IPS-18a (cell line): ENCODE data around the gene CEP120.

Experiments
- H3K27ac ChIP-seq: one replicate; pipeline ENCODE4 v1.5.1; 2013; ENCODE audit warnings: low read length
- H3K27me3 ChIP-seq: one replicate; pipeline ENCODE4 v1.6.1; 2013; ENCODE audit warnings: mild to moderate bottlenecking, low read length; ENCODE audit not compliant: control insufficient read depth, insufficient read depth
- H3K36me3 ChIP-seq: one replicate; pipeline ENCODE4 v1.6.1; 2013; ENCODE audit warnings: low read depth, low read length; ENCODE audit not compliant: control insufficient read depth
- H3K4me1 ChIP-seq: one replicate; pipeline ENCODE4 v1.6.1; 2013; ENCODE audit warnings: low read depth, low read length; ENCODE audit not compliant: control insufficient read depth
- H3K4me3 ChIP-seq: one replicate; pipeline ENCODE4 v1.5.1; 2013; ENCODE audit warnings: low read length
- H3K9ac ChIP-seq: one replicate; pipeline ENCODE4 v1.6.1; 2013; ENCODE audit warnings: mild to moderate bottlenecking, low read length, moderate library complexity
- H3K9me3 ChIP-seq: one replicate; pipeline ENCODE4 v1.6.1; 2013; ENCODE audit warnings: low read depth, low read length; ENCODE audit not compliant: control insufficient read depth

Gene CEP120

DNA sequence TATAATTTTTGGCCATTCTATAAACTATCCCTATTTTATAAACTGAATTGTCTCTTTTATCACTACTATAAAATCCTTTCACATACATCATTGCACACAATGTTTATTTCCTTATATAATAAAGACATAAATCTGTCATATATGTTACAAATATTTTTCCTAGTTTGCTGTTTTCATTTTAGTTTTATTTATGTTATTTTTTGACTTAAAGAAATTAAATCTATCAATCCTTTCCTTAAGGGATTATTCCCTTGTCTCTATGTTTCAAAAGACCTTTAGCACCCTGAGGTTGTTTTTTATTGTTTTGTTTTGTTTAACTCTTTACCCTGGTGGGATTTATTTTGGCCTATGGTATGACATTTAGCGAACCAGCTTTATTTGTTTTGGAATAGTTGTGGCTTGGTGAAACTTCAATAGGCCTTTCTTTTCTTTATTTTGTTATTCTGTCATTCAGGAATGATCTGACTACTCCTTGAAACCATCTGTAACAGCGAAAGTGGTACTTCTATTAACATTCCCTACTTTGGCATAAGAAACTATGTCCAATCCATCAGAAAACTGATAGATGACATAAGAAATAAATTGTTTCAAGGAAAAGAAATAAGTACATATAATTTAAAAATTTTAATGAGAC lies 125.9 kb downstream of the CEP120 start:
- Histone ChIP-seq H3K9me3 (no peaks in the 10 kb centered on the region), H3K9ac (no peak overlapping the region), H3K27me3 (no peaks in the 10 kb centered on the region), H3K4me3 (no peak overlapping the region), H3K27ac (no peak overlapping the region), H3K4me1 (peaks cover 16% of the 10 kb centered on the region), H3K36me3 (no peaks in the 10 kb centered on the region)
